HG02623 (cell line): Measurements from ENCODE around the gene PUS3.

Source experiments
- ATAC-seq: cut with Tn5 transposase; IDR thresholded peaks from one replicate; pipeline ENCODE4 v1.9.1; 2021; ENCODE audit warnings: moderate library complexity; ENCODE audit not compliant: unreplicated experiment

Gene PUS3

GRCh38 chr11:125902927-125903710, at the start of gene PUS3:
TSS of gene PUS3 (minus strand) at chr11:125903206. CDS start at chr11:125896284, 6,922 bp downstream.
- peak; percentile 98 for ATAC-seq

- no peak for ATAC-seq
Observed at GRCh38 chr11:125952559-125952958, 49.6 kb upstream of the PUS3 start.

GRCh38 chr11:125951731-125952130, 48.7 kb upstream of the PUS3 start:
- no peak for ATAC-seq

GRCh38 chr11:125950696-125951651, 48.0 kb upstream of the PUS3 start:
- ATAC-seq, result no peak

- no peak for ATAC-seq
Observed at GRCh38 chr11:125950178-125950490, 47.1 kb upstream of the PUS3 start.

- no peak for ATAC-seq
Observed at GRCh38 chr11:125949271-125950177, 46.5 kb upstream of the PUS3 start.

GRCh38 chr11:125948278-125949051, 45.5 kb upstream of the PUS3 start:
- ATAC-seq, result no peak

- ATAC-seq, result no peak
Observed at GRCh38 chr11:125947419-125948277, 44.6 kb upstream of the PUS3 start.

GRCh38 chr11:125946712-125947418, 43.9 kb upstream of the PUS3 start:
- no peak for ATAC-seq

GRCh38 chr11:125945797-125946520, 43.0 kb upstream of the PUS3 start, which contains the start of gene VSIG10L2:
TSS of gene VSIG10L2 (plus strand) at chr11:125946044. CDS start at chr11:125946056, 12 bp downstream.
- ATAC-seq, result no peak

- ATAC-seq, result no peak
Observed at GRCh38 chr11:125945011-125945796, 42.2 kb upstream of the PUS3 start.

- no peak for ATAC-seq
Observed at GRCh38 chr11:125944350-125945010, 41.5 kb upstream of the PUS3 start.

GRCh38 chr11:125943661-125944349, 40.8 kb upstream of the PUS3 start:
- ATAC-seq, result no peak

- no peak for ATAC-seq
Observed at GRCh38 chr11:125942771-125943428, 39.9 kb upstream of the PUS3 start.
